HPDE6-E6E7 (cell line): ENCODE measurements around the gene ERVV-1.
"Not testable (repeated sequence)": the region's sequence is repeated elsewhere in the genome, so short reads cannot be mapped to it uniquely, and the experiment has no call there.

Source experiments
- DNase-seq: peaks from one replicate; pipeline ENCODE4 v3.0.0; 2011; ENCODE audit warnings: missing footprints; ENCODE audit errors: extremely low spot score

The ERVV-1 gene

DNA sequence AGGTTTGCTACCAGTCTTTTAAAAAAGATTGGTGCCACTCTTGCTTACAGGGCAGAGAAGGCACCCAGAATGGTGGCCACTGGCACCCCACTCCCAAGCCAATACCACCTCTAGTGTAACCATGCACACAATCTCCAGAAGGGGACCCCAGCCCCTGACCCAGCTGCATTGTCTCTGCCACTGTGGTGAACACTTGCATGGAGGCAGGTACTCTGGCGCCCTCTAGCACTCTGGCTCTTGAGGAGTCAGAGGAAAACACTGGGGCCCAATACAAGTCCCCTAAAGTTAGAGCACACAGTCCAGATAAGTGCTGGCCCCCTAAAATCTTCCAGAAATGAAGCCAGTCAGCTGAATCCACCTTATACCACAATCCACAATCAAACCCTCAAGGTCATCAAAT, 6.0 kb downstream of the ERVV-1 start:
- no peak for DNase-seq

DNA sequence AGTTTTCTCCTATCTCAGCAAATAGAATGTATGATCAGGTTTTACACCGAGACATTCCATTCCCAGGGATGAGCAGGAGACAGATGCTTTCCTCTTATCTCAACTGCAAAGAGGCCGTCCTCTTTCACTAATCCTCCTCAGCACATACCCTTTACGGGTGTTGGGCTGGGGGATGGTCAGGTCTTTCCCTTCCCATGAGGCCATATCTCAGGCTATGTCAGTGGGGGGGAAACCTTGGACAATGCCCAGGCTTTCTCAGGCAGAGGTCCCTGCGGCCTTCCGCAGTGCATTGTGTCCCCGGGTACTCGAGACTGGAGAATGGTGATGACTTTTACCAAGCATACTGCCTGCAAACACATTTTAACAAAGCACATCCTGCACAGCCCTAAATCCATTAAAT, 14.6 kb downstream of the ERVV-1 start:
- DNase-seq = not testable (repeated sequence)

DNA sequence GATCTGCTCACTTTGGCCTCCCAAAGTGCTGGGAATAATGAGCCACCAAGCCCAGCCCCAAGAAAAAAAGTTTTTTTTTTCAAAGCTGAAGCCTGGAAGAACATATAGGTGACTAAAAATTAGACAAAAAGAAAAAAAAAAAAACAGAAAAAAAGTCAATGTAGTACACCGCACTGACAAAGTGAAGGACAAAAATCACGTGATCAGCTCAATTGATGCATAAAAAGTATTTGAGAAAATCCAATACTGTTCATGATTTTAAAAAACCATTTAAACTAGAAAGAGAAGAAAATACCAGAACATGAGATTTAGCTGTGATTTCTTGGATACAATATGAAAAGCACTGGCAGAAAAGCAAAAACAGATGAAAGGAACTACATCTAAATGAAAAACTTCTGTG, 20.3 kb downstream of the ERVV-1 start:
- no peak for DNase-seq

DNA sequence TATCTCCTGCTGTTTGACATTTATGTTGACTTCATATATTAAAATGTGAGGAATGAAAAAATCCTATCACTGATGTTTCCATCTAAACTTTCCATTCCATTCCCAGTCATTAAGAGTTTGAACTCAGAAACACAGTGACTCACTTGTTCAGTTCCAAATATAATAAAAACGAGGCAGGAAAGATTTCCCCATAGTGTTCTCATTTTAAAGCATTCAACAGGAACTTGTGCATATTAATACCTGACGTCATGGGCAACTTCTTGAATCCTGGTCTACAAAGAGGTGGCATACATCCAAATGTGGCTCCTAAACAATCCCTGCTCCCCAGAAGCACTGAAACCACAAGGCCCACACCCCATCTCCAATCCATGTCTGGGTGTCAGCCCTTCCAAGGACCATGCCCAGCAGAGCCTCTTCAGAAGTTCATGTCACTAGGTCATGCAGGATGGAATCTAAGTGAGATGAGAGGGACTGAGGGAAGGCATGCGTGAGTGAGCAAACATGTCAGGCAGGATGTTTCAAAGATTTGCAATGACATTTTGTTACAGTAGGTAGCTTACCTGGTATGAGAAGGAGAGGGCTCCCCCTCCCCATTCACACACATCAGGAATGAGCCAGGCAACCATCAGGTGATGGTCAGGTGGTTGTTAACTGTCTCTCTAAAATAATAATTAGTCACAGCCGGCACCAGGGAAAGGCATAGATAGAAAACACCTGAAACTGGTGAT, 21.4 kb downstream of the ERVV-1 start:
- DNase-seq = no peak

DNA sequence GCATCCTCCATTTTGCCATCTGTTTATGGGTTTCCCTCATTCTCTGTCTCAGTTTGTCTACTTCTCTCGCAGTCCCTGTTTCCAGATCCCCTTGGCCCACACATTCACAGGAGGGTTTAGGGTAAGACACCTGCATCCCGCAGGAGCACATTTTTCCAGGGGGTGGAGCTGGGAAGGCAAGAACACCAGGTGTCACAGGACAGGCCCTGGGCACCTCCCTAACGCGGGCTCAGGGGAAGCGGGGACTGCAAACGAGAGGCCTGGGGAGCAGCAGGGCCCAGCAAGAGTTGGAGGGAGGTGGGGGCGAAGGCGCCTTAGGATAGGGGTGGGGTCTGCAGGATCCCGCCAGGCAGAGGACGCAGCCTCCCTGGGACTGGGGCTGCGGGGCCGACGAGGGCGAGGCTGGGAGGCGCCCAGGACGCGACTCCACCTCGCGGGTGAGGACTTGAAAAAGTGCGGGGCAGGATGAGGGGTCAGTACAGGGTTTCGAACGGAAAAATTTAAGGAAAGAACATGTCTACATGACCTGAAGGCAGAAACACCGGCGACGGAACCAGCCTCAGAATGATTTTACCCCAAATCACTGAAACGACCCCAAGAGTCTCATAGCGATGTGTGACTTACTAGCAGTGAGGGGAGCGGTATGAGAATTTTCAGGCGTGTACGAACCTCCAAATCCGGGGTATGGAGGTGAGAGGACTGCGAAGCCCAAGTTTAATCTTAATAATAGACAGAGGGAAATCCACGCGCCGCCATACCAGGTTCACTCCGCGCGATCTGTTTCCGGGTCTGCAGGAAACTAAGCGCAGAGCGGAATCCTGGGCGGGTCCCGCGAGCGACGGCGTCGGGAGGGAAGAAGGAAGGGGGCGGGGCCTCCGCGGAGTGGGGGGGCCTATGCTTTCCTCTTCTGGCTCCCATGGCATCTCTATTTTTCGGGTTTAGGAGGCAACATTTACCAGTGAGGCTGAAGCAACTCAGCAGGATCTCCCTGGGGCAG, 23.7 kb downstream of the ERVV-1 start:
- DNase-seq = peak; percentile 88

DNA sequence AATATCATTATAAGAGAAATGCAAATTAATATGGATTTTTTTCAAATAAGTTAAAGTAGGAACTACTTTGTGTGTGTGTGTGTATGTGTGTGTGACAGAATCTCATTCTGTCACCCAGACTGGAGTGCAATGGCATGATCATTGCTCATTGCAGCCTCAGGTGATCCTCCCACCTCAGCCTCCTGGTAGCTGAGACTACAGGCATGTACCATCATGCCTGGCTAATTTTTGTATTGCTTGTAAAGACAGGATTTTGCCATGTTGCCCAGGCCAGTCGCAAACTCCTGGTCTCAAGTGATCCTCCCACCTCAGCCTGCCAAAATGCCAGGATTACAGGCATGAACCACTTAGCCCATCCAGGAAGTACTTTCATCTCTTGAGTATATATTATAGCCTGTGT, 27.6 kb downstream of the ERVV-1 start:
- no peak for DNase-seq

DNA sequence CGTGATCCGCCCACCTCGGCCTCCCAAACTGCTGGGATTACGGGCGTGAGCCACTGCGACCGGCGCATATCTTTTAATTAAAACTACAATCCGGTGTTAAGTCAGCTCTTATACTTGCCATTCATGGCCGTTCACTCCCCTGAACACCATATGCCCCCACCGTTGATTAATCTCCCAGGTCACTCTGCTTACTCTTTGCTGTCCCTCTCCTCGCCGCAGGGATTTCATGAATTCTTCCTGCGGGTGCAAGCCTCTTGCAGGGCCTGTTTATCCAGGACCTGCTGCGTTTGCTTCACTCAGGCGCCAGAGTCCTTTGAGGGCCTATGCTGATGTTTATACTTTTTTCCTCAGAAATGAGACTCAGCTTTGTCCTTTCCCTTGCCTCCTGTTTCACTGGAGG, 31.8 kb downstream of the ERVV-1 start:
- no peak for DNase-seq

DNA sequence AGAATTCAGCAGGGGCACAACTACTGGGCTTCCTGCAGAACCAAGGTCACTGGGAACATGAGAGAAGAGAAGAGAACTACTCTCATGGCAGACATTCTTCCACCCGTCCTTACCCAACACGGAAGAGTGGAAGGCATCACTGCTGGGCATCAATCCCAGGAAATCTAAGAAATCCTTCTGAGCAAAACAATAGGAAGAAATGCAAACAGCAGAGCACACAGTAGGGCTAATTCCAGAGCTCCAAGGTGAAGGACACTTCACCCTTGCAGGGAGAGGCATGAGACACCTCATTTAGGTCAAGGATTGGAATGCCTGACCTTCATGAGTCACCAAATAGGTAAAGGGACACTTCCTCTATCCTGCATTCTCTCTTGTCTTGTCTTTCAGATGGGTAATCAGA, 33.7 kb downstream of the ERVV-1 start:
- no peak for DNase-seq

DNA sequence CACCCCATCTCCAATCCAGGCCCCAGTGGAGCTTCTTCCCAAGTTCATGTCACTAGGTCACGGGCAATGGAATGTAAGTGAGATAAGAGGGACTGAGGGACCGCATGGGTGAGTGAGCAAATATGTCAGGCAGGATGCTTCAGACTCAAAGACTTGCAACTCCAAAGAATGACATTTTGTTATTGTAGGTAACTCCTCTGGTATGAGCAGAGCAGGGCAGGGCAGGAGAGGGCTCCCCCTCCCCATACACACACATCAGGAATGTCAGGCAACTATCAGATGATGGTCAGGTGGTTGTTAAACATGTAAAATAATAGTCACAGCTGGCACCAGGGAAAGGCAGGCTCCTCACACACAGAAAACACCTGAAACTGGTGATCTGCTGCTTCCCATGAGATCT, 41.4 kb downstream of the ERVV-1 start:
- no peak for DNase-seq

DNA sequence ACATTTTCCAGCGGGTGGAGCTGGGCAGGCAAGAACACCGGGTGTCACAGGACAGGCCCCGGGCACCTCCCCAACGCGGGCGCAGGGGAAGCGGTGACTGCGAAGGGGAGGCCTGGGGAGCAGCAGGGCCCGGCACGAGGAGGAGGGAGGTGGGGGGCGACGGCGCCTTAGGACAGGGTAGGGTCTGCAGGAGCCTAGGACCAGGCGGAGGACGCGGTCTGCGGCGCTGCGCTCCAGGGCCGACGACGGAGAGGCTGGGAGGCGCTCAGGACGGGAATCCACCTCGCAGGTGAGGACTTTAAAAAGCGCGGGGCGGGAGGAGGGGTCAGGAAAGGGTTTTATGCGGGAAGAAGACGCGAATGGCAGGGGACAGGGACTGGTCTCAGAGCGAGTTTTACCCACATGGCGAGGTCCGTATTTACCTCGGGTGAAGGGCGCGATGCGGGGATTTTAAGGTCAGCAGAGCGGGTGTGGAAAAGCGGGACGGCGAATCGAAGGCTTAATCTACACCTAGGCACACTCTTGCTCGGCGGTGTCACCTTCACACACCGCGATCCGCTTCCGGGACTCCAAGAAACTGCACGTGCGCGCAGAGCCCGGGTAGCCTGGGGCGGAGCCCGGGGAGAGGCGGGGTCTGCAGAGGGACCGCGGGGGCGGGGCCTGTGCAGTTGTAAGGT, 44.3 kb downstream of the ERVV-1 start:
- DNase-seq = peak; percentile 60
